ENCODE measurements around the gene SURF4. TPM values are rescaled to one million over a fixed set of nuclear protein-coding genes. Genes with fewer than 3 reads are reported as not detected.

The SURF4 gene
- total and polyA plus RNA-seq, 2 of the 13 experiments (the other 11 are each of a cell fraction or from before 2014, with no cell fraction given): 220 to 265 TPM

DNA sequence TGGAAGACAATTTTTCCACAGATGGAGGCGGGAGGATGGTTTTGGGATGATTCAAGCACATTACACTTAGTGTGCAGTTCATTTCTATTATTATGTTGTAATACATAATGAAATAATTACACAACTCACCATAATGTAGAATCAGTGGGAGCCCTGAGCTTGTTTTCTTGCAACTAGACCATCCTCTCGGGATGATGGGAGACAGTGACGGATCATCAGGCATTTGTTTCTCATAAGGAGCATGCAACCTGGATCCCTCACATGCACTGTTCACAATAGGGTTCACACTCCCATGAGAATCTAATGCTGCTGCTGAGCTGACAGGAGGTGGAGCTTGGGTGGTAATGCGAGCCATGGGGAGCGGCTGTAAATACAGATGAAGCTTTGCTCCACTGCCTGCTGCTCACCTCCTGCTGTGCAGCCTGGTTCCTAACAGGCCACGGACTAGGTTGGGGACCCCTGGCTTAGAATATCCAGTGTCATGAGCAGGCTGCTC, 1.9 kb upstream of the SURF4 start (continued):
- TF ChIP-seq ZNF232 (CRISPR knock-in tag; IDR thresholded peaks at IDR 0.05; ENCODE audit: borderline replicate concordance) (peak; percentile 64; the same call in 1 of the 2 replicates), FOXA1 (IDR thresholded peaks at IDR 0.05) (no peak), FOXA1 (CRISPR knock-in tag; IDR thresholded peaks at IDR 0.05) (peak; percentile 49; the same call in 1 of the 2 replicates), MYC (CRISPR knock-in tag; IDR thresholded peaks at IDR 0.05; ENCODE audit: borderline replicate concordance) (peak; percentile 17; the same call in 1 of the 2 replicates), CBX2 (IDR thresholded peaks at IDR 0.05; ENCODE audit: low read depth, low read length) (no peak), CBX2 (CRISPR knock-in tag; IDR thresholded peaks at IDR 0.05; ENCODE audit: low read depth) (no peak), ZNF530 (CRISPR knock-in tag; IDR thresholded peaks at IDR 0.05; ENCODE audit: low read depth) (no peak), ZNF354B (CRISPR knock-in tag; IDR thresholded peaks at IDR 0.05) (no peak), ATF7-NPFF (CRISPR knock-in tag; IDR thresholded peaks at IDR 0.05; ENCODE audit: low read depth) (no peak), RFXAP (CRISPR knock-in tag; IDR thresholded peaks at IDR 0.05; ENCODE audit: borderline replicate concordance) (peak; percentile 54; the same call in 1 of the 2 replicates), SAFB2 (CRISPR knock-in tag; IDR thresholded peaks at IDR 0.05; ENCODE audit: borderline replicate concordance, low read depth) (no peak), NFE2L2 (IDR thresholded peaks at IDR 0.05; ENCODE audit: low read length) (no peak), NFATC3 (CRISPR knock-in tag; IDR thresholded peaks at IDR 0.05) (no peak), ZNF614 (CRISPR knock-in tag; IDR thresholded peaks at IDR 0.05; ENCODE audit: borderline replicate concordance) (peak; percentile 60; the same call in 1 of the 2 replicates), KDM1A (CRISPR knock-in tag; IDR thresholded peaks at IDR 0.05) (no peak), NFYB (CRISPR knock-in tag; IDR thresholded peaks at IDR 0.05) (no peak), ZNF12 (CRISPR knock-in tag; IDR thresholded peaks at IDR 0.05) (no peak), ARNTL (CRISPR knock-in tag; IDR thresholded peaks at IDR 0.05) (no peak), ZNF83 (CRISPR knock-in tag; IDR thresholded peaks at IDR 0.05; ENCODE audit: borderline replicate concordance) (no peak), ZNF292 (CRISPR knock-in tag; IDR thresholded peaks at IDR 0.05; ENCODE audit: borderline replicate concordance, low read depth) (peak; percentile 79; the same call in 1 of the 2 replicates), ZNF331 (CRISPR knock-in tag; IDR thresholded peaks at IDR 0.05) (0 out of 2 replicates have a peak, but pooled peaks have one; percentile 40), HNF4G (IDR thresholded peaks at IDR 0.05; ENCODE audit: borderline replicate concordance, low read depth, low read length) (no peak), HNF4G (CRISPR knock-in tag; IDR thresholded peaks at IDR 0.05; ENCODE audit: borderline replicate concordance, low read depth) (no peak), TEAD3 (CRISPR knock-in tag; optimal IDR thresholded peaks at IDR 0.05; ENCODE audit: borderline replicate concordance) (peak; percentile 9), ZNF776 (CRISPR knock-in tag; IDR thresholded peaks at IDR 0.05) (no peak)
- TF ChIP-seq, protein P1, sequence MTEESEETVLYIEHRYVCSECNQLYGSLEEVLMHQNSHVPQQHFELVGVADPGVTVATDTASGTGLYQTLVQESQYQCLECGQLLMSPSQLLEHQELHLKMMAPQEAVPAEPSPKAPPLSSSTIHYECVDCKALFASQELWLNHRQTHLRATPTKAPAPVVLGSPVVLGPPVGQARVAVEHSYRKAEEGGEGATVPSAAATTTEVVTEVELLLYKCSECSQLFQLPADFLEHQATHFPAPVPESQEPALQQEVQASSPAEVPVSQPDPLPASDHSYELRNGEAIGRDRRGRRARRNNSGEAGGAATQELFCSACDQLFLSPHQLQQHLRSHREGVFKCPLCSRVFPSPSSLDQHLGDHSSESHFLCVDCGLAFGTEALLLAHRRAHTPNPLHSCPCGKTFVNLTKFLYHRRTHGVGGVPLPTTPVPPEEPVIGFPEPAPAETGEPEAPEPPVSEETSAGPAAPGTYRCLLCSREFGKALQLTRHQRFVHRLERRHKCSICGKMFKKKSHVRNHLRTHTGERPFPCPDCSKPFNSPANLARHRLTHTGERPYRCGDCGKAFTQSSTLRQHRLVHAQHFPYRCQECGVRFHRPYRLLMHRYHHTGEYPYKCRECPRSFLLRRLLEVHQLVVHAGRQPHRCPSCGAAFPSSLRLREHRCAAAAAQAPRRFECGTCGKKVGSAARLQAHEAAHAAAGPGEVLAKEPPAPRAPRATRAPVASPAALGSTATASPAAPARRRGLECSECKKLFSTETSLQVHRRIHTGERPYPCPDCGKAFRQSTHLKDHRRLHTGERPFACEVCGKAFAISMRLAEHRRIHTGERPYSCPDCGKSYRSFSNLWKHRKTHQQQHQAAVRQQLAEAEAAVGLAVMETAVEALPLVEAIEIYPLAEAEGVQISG (CRISPR knock-in tag; IDR thresholded peaks at IDR 0.05): peak; percentile 39; the same call in 1 of the 2 replicates
- TF ChIP-seq, protein P2, sequence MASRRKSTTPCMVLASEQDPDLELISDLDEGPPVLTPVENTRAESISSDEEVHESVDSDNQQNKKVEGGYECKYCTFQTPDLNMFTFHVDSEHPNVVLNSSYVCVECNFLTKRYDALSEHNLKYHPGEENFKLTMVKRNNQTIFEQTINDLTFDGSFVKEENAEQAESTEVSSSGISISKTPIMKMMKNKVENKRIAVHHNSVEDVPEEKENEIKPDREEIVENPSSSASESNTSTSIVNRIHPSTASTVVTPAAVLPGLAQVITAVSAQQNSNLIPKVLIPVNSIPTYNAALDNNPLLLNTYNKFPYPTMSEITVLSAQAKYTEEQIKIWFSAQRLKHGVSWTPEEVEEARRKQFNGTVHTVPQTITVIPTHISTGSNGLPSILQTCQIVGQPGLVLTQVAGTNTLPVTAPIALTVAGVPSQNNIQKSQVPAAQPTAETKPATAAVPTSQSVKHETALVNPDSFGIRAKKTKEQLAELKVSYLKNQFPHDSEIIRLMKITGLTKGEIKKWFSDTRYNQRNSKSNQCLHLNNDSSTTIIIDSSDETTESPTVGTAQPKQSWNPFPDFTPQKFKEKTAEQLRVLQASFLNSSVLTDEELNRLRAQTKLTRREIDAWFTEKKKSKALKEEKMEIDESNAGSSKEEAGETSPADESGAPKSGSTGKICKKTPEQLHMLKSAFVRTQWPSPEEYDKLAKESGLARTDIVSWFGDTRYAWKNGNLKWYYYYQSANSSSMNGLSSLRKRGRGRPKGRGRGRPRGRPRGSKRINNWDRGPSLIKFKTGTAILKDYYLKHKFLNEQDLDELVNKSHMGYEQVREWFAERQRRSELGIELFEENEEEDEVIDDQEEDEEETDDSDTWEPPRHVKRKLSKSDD (CRISPR knock-in tag; IDR thresholded peaks at IDR 0.05; ENCODE audit: low read depth): 0 out of 2 replicates have a peak, but pooled peaks have one; percentile 13
